HG02588 (cell line): ENCODE measurements around the gene NSUN7.
"Not testable (repeated sequence)": the region's sequence is repeated elsewhere in the genome, so short reads cannot be mapped to it uniquely, and the experiment has no call there.

Experiments used
- ATAC-seq: cut with Tn5 transposase; IDR thresholded peaks from one replicate; pipeline ENCODE4 v1.9.1; 2021; ENCODE audit warnings: mild to moderate bottlenecking, moderate library complexity; ENCODE audit not compliant: unreplicated experiment

Gene NSUN7, protein sequence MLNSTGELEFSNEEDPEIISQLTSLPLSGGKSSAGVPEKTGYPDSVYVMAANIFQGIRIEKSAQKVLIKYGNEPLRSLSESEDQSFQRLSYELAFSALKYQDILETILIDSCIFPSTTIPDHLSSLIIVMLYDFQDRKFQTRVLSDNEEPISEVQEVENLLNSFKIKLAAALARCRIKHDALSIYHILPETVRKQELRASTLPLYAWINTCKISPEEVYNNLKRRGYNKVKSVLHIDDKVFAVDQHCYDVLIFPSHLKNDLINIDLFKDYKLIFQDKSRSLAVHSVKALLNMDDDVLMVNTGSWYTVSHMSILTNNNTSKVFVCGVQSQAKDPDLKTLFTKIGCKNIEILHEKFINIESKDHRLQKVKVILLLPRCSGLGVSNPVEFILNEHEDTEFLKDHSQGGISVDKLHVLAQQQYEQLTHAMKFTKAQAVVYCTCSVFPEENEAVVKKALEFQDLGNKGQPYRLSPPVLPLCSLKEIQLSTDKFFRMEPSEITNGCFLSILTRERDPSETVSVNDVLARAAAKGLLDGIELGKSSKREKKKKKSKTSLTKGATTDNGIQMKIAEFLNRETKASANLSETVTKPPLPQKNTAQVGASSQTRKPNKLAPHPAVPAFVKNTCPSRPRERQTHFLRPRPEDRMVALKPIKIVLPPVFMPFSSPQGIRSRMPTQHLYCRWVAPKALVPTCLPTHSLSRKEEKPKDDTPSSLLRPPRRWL

DNA sequence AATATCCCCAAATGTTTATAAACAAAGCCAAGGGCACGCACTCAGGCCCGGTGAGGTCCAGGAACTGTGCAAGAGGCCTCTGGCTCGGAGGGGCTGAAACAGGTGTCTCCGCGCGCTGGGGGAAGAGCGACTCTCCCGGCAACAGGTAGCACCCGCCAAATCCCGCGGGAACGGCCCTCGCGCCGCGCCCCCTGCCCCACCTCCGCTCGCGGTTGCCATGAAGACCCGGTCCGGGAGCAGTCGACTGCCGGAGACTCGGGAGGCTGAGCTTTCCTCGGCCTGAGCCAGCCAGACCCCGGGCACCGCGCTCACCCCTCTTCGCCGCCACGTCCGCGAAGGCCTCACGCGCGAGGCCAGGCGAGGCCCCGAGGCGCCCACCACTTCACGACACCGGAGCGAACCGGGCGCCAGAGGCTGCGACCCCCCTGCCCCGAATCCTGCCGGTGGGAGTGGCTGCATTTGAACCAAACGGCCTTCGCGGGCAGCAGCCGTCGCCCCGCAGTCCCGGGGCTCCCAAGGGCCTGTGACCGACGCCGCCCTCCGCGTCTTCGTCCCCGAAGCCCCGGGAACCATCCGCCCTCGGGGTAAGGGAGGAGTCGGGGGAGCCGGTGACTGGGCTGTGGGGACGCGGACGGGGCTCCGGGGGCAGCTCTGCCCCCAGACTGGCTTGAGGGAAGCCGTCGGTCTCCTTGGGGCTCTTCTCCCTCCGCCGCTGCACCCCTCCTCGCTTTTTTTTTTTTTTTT is at the start of gene NSUN7:
TSS of gene NSUN7 (plus strand) at position 239 of the 744 bp plus-strand sequence. CDS start 739 bp downstream, outside the sequence.
- ATAC-seq = peak; percentile 56

DNA sequence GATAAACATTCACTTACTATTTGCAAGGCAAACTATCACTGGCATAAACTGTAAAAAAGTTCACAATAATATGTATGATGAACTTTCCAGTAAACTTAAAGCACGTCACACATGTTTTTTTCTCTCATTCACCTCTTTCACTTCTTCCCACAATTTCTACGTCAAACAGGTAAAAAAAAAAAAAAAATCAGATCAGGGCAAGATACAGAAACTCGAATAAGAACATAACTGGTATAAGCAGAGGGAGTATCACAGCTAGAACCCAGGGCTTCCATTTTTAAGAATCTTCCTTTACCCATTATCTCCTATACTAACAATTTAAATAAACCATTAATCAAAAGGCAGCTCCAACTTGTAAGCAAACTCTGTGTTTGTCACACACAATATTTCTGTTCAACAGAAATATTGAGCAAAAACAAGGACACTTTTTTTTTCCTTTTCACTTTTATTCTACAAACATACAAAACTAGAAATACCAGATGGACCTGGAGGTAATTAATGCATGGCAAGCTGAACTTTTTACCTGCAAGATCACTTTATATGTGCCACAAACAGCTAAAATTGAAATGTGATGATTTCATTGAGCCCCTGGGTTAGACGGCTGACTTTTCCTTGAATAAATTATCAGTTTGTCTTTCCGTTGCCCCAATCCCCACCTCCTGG is 47.5 kb upstream of the NSUN7 start:
- no peak for ATAC-seq

DNA sequence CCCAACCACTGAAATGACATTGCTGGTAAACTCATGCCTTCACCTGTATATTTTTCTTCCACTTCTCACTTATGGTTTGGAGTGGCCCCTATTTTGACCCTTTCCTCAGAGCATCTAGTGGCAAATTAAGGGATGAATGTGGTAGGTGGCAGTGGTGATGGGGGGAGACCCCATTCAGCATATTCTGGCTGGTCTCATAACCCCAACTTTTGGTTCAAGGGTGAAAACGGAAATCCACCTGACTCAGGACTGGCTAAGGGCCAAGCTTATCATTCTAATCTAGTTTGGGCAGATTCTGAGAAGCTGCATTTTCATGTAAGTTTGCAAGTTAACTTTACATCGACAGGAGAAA is 47.0 kb upstream of the NSUN7 start:
- ATAC-seq = no peak

DNA sequence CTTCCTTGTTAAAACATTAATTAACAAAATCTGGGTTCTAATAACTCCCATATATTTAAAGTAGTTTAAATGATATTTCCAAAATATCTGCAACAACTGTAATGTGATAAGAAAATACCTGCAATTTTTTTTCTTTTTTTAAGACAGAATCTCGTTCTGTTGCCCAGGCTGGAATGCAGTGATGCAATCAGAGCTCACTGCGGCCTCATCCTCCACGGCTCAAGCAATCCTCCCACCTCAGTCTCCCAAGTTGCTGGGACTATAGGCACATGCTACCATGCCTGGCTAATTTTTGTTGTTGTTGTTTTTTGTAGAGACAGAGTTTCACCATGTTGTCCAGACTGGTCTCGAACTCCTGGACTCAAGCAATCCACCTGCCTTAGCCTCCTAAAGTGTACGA is 45.7 kb upstream of the NSUN7 start:
- no peak for ATAC-seq

DNA sequence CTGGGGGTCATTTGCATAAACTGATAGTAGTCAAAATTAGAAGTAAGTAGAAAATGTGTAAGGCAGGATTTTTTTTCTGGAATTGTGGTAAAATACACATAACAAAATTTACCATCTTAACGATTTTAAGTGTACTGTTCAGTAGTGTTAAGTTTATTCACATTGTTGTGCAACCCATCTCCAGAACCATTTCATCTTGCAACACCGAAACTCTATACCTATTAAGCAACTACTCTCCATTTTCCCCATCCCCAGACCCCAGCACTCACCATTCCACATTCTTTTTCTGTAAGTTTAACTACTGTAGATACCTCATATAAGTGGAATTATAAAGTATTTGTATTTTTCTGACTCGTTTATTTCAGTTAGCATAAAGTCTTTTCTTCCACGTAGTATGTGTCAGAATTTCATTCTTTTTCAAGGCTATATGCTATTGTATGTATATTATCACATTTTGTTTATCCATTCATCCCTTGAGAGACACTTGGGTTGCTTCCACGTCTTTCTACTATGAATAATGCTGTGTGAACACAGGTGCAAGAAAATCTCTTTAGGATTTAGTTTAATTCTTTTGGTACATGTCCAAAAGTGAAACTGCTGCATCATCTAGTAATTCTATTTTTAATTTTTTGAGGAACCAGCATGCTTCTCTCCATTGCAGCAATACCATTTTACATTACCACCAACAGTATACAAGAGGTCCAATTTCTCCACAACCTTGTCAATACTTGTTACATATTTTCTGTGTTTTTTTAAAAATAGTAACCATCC is 39.1 kb upstream of the NSUN7 start:
- ATAC-seq = no peak

DNA sequence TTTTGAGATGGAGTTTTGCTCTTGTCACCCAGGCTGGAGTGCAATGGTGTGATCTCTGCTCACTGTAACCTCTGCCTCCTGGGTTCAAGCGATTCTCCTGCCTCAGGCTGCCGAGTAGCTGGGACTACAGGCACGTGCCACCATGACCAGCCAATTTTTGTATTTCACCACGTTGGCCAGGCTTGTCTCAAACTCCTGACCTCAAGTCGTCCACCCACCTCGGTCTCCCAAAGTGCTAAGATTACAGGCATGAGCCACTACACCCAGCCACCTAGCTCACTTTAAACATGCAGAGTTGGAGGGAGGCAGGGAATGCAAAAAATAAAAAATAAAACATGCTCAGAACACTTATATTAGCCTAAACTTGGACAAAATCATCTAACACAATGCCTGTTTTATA is 36.8 kb upstream of the NSUN7 start:
- not testable (repeated sequence) for ATAC-seq

DNA sequence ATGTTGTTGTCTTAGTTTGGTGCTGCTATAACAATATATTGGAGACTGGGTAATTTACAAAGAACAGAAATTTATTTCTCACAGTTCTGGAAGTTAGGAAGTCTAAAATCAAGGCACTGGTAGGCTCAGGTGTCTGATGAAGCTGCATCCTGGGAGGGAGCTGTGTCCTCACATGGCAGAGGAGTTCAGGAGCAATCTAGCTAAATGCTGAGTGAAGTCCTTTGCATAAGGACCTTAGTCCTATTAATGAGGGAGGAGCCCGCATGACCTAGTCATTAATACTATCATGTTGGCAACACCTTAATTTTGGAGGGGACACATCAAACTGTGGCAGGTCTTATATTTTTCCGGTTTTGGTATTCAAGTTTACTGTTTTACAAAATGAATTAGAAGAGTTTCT is 36.0 kb upstream of the NSUN7 start:
- ATAC-seq = no peak

DNA sequence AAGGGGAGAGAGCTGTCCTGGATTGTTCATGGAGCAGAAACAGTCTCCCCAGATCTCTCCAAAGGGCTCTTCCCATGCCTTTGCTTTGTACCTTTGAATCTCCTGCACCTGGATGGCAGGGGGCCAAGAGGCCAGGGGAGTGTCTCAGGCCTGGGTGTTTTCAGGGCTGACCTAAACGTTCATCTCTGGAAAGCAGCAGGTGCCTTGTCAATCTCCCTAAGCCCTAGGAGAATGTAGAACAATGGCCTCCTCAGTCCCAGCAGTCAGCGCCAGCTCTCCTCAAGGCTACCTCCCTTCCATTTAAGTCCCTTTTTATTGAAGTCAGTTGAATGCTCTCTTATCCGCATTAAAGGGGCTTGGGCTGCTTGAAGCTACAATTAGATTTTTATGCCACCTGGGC is 31.2 kb upstream of the NSUN7 start:
- ATAC-seq = no peak

DNA sequence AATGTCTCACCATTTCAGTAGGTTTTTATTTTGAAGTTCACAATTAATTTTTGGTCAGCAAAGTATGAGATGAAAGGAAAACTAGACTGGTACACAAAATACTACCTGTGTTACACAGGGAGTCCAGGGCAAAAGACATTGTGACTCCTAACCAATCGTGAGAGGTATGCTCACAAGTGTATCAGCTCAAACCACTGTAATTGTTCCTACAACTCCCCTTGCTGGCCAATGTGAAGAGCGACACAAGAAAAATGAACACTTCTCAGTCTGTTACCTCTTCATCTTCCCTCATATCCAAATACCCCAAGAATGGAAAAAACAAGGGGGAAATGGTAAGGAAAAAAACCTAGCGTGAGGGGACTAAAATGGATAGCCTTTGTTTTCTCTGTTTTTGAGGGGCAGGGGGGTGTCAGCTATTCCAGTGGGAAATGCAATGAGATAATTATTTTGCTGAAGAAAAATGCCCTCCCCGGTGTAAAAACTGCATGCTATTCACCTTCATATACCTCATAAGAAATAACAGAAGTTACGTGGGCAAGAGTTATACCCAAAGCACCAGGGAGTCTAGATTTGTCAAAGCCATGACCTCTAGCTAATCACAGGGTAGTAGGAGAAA is 30.6 kb upstream of the NSUN7 start:
- ATAC-seq = peak; percentile 69

DNA sequence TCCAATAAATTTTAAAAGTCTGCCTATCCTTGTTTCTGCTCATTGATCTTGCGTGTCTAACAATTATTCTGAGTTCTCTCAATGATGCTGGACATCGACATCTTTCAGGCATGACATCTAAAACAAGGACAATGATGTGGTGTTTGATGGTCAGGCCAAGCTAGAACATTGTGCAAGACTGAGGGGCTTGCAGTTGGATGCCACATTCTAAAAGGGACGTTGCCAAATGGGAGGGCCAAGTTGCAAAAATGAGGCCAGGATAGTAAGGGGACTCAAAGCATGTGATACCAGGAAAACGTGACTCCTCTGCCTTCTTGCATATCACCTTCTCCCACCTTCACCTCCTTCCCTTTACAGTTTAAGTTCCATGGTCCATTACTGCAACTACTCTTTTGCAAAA is 29.4 kb upstream of the NSUN7 start:
- no peak for ATAC-seq

DNA sequence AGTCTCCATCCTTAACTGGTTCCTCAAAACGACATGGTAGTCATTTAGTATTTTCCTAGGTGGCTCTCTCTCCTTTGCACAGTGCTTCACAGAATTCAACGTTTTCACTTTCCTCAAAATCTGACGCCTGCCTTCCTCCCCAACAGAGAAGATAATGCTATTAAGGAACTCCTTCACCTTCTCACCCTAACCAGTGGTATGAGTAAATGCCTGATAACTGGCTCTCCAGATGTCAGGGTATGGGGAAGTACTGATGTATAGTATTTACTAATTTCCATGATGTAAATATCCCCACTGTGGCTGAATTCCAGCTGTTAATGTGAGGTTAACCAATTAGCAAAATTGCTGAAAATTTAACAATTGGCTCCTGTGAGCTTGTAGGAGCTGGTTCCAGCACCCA is 28.8 kb upstream of the NSUN7 start:
- no peak for ATAC-seq

DNA sequence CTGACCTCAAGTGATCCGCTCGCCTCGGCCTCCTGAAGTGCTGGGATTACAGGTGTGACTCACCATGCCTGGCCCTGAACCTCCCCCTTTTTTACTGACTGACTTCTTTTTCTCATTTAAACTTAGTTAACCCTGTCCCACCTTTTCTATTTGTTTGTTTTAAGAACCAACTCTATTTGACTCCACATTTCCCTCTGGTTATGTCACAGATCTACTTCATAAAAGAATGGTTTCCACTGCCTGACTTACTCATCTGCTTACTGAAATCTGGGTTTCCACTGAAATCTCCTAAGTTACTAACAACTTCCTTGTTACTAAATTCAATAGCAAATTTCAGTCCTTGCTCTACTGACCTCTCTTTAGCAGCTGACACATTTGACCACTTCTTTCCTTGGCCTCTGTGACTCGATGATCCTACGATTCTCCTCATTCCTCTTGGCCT is 28.0 kb upstream of the NSUN7 start:
- no peak for ATAC-seq

DNA sequence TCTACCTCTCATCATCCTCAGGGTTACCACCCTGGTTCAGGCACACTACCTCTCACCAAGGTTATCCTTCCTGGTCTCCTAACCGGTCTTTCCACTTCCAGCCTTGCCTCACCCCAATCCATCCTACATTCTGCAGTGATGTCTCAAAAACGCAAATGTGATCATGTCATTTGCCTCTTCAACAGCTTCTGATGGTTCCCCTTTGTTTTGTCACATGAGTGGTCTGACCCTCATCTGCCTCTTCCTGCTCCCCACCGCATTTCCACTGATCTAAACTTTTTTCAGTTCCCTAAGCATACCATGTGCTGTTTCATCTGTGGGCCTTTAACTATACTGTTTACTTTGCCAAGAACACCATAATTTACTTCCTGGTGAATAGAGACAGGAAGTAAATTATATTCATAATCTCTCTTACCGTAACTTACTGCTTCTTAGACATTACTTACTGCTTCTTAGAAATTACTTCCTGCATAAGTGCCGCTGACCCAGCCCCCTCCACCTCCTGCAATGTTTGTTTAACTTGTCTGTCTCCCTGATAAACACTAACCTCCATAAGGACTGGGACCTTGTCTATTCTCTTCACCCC is 27.1 kb upstream of the NSUN7 start:
- peak; percentile 41 for ATAC-seq

DNA sequence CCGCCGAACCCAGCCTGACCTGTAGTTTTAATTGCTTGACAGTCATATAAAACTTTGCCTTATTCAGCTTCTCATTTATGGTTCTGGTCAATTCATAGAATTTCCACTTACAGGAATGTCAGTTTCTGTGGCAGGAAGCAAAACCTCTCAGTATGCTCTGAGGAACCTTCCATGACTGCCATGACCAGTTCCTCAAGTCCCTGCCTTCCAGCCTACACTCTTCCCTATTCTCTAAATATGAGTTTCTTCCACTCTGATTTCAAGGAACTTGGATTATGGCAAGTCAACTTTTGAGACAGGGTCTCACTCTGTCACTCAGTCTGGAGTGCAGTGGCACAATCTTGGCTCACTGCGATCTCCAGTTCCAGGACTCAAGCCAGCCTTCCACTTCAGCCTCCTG is 26.0 kb upstream of the NSUN7 start:
- ATAC-seq = no peak

DNA sequence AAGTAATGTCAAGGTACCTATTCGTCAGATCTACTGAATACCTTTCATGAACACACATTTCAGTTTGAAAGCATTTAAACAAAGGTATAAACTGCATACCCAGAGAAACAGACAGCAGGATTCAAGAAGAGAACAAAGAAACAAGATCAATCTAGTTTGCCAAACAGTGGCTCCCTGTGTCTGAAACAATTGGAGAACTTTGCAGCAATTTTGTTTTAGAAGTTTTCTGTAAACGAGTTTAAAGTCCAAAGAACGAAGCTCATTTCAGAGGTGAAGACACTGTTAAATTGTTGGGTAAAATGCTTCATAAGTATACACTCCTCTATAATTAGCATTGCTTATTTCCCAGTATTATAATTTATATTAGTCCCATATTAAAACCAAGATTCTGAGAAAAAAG is 21.4 kb upstream of the NSUN7 start:
- no peak for ATAC-seq

DNA sequence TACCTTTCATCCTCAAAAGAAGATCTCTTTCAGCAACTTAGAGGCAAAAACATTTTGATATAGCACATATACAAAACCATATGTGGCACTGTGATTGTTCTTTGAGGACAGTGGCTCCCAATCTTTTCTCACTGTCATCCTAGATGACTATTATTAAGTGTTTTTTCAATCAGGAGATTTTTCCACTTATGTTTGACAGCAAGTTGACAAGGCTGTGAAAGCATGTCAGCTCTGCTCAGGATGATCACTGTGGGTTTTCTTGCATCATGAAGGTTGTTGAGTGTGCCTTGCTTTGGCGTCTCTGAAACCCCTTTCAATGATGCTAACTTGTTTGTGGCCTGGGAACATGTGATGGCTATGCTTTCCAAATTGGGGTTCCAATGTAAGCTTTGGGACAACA is 20.2 kb upstream of the NSUN7 start:
- no peak for ATAC-seq

DNA sequence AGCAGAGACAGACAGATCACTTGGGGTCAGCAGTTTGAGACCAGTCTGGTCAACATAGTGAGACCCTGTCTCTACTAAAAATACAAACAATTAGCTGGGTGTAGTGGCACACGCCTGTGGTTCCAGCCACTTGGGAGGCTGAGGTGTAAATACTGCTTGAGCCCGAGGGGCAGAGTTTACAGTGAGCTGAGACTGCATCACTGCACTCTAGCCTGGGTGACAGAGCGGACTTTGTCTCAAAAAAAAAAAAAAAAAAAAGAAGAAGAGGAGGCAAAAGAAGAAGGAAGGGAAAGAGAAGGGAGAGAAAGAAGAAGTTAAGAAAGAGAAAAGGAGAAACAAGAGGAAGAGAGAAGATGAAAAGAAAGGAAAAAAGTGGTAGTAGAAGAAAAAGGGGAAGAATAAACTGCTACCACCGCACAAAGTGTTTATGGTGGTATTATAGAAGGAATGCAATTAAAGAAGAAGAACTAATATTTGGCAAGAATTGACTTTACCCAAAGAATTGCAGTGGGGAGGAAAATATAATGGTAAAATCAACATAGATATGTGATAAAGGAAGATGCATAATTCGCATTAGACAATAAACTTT is 19.6 kb upstream of the NSUN7 start:
- no peak for ATAC-seq

DNA sequence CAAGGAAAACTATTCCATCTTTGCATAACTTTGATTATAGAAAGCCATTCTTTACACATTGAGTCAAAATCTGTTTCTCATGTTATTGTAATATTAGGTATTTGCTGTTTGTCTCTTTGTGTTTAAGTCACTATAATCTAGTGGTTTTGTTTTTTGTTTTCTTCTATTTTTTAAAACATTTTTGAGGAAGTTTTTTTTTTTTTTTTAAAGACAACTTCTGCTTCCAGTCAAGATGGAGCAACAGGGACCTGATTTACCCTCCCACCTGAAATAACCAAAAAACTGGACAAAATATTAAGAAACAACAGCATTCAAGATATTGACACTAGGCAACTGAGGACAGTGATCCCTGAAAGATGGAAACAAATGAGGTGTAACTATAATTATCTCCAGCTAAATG is 18.4 kb upstream of the NSUN7 start:
- no peak for ATAC-seq

DNA sequence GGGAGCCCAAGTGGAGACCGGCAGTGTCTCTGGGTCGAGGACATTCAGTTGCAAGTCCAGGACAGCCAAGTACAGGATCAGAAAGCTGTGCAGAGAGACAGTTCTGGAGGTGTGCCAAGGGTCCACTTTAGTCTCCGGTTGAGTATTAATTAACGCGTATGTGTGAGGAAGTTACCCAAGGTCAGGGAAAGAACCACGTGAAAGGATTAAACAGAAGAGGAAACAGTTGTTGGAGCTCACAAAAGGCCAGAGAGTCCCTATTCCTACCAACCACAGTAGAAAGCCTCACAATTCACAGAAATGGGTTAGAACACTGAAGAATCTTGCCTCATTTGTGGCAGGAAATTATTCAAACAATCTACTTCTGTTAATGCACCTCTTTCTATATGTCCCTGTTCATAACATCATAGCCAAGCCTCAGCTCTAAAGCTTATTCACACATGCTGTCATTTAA is 17.9 kb upstream of the NSUN7 start:
- ATAC-seq = no peak
